Hepatocyte (in vitro differentiated cells): ENCODE results near the gene TMCC2.

ENCODE experiments used
- CTCF ChIP-seq: fragments of 200-600 bp; sonication (generic); IDR thresholded peaks from 2 replicates; pipeline ENCODE4 v1.5.1; 2016; ENCODE audit warnings: antibody characterized with exemption, mild to moderate bottlenecking; ENCODE audit not compliant: poor library complexity
- EZH2 ChIP-seq: fragments of 200-600 bp; sonication (generic); IDR thresholded peaks from 2 replicates; pipeline ENCODE4 v1.6.1; 2016; ENCODE audit warnings: antibody characterized with exemption, mild to moderate bottlenecking, borderline replicate concordance
- EZH2phosphoT487 ChIP-seq: fragments of 200-600 bp; sonication (generic); IDR thresholded peaks from one replicate; pipeline ENCODE4 v1.6.1; 2018; ENCODE audit warnings: antibody characterized with exemption, mild to moderate bottlenecking, low read depth, moderate library complexity; ENCODE audit not compliant: unreplicated experiment, severe bottlenecking

- TF ChIP-seq CTCF (no peak), EZH2 (no peak), EZH2phosphoT487 (no peak)
Observed at GRCh38 chr1:205241366-205242030, 13.8 kb downstream of the TMCC2 start.
